ENCODE results near the gene URM1.

GRCh38 chr9:128422783-128423150, 51.6 kb downstream of the URM1 start:
- TF ChIP-seq CTCF (conservative IDR thresholded peaks at IDR 0.05 in 1 of 2, IDR thresholded peaks at IDR 0.05 in 1 of 2; ENCODE audit: low read depth in 1 of 2, low read length in 2 of 2) (no peak), EZH2 (IDR thresholded peaks at IDR 0.05; ENCODE audit: low read length, missing control alignments) (no peak)

All from fibroblast of lung (primary cell).